Esophagus (tissue), 2 donors: ENCODE results near the gene CD2BP2. TPM values are rescaled to one million over a fixed set of nuclear protein-coding genes. Genes with fewer than 3 reads are reported as not detected.
"Not testable (repeated sequence)": the region's sequence is repeated elsewhere in the genome, so short reads cannot be mapped to it uniquely, and the experiment has no call there.

Experiments
- H3K27ac ChIP-seq, 2 donors: one replicate each; pipeline ENCODE4 v1.5.1; 2013; ENCODE audit warnings: low read depth in 2 of 2, mild to moderate bottlenecking in 2 of 2, inconsistent platforms in 1 of 2, low read length in 1 of 2, moderate library complexity in 1 of 2
- H3K27me3 ChIP-seq, 2 donors: one replicate each; pipeline ENCODE4 v1.6.1; 2013; ENCODE audit warnings: low read length in 2 of 2, control low read depth in 1 of 2, mild to moderate bottlenecking in 1 of 2; ENCODE audit not compliant: insufficient read depth in 2 of 2, control insufficient read depth in 1 of 2
- H3K36me3 ChIP-seq, 2 donors: one replicate each; pipeline ENCODE4 v1.6.1; 2013; ENCODE audit warnings: low read length in 1 of 2; ENCODE audit not compliant: control insufficient read depth in 2 of 2, insufficient read depth in 2 of 2
- H3K4me1 ChIP-seq, 2 donors: one replicate each; pipeline ENCODE4 v1.6.1; 2013; ENCODE audit warnings: low read length in 1 of 2; ENCODE audit not compliant: control insufficient read depth in 2 of 2, insufficient read depth in 2 of 2
- H3K4me3 ChIP-seq, 2 donors: one replicate each; pipeline ENCODE4 v1.5.1; 2013; ENCODE audit warnings: low read length in 2 of 2, mild to moderate bottlenecking in 2 of 2, low read depth in 1 of 2, moderate library complexity in 1 of 2
- H3K9me3 ChIP-seq, 2 donors: one replicate each; pipeline ENCODE4 v1.6.1; 2013; ENCODE audit warnings: mild to moderate bottlenecking in 2 of 2, low read depth in 1 of 2, low read length in 1 of 2, moderate library complexity in 1 of 2; ENCODE audit not compliant: control insufficient read depth in 2 of 2, insufficient read depth in 1 of 2
- WGBS, 2 donors: extraction: QIAGEN DNeasy Blood & Tissue Kit; methylation state at CpG; one replicate each; pipeline ENCODE4 v1.1.7; 2013; 5-methylcytosine and 5-hydroxymethylcytosine counted together
- polyA plus RNA-seq, 2 donors: library from polyadenylated mRNA; stranded (reverse); fragments of 200-250 nt; gene quantifications; one replicate each; pipeline ENCODE4 v1.2.3, GENCODE V29; 2013
- donor health status: healthy with polysubstance abuse.
- donor health status: Bipolar disorder and iron deficiency.

The CD2BP2 gene
- polyA plus RNA-seq, 2 donors, result 25.2 to 34.3 TPM

- H3K4me3 ChIP-seq, result no peak overlapping the region
- peaks cover 6 to 12% of the 10 kb centered on the region in 2 donors for H3K4me1 ChIP-seq
Measured at GRCh38 chr16:30348113-30348512, 7.0 kb downstream of the CD2BP2 start.

DNA sequence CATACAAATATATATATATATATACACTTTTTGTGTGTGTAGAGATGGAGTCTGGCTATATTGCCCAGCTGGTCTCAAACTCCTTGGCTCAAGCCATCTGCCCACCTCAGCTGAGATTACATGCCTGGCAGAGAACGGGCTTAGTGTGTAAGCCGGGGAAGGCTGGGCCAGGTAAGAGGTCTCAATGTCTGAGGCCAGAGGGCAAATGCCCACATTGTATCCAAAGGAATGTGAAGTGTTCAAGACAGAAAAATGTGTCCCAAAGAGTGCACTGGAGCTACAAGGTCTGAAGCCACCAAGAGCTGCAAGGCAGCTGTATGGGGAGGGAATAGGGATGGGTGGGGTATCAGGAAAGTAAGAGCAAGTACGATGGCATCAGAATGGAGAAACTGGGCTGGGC lies 8.8 kb downstream of the CD2BP2 start:
- Histone ChIP-seq H3K4me1 (no peaks in the 10 kb centered on the region), H3K36me3 (peaks cover 2 to 11% of the 10 kb centered on the region in 2 donors)
- WGBS, 2 donors, result 90 to 92% methylated on average over 3 of the region's 3 CpGs

More at GRCh38 chr16:30348113-30348512, 7.0 kb downstream of the CD2BP2 start:
- H3K36me3 ChIP-seq, result peaks cover 6 to 21% of the 10 kb centered on the region in 2 donors
- no peaks in the 10 kb centered on the region for H3K27me3 ChIP-seq
- H3K27ac ChIP-seq, result no peak overlapping the region
- H3K9me3 ChIP-seq, result no peaks in the 10 kb centered on the region
- 93 to 95% methylated on average over 8 of the region's 8 CpGs for WGBS, 2 donors

GRCh38 chr16:30343491-30343820 lies 11.7 kb downstream of the CD2BP2 start:
- whole genome bisulfite sequencing, 2 donors, result 94 to 96% methylated on average over 11 of the region's 11 CpGs
- not testable (repeated sequence) for H3K4me3 ChIP-seq, H3K9me3 ChIP-seq, H3K27ac ChIP-seq, H3K4me1 ChIP-seq, H3K27me3 ChIP-seq, H3K36me3 ChIP-seq

More for the DNA sequence above, 8.8 kb downstream of the CD2BP2 start:
- Histone ChIP-seq H3K27ac (no peak overlapping the region), H3K4me3 (no peak overlapping the region), H3K27me3 (no peaks in the 10 kb centered on the region), H3K9me3 (no peaks in the 10 kb centered on the region)

- WGBS, 2 donors, result 93% methylated on average over 29 to 32 of the region's 32 CpGs
Measured at GRCh38 chr16:30342751-30343490, 12.2 kb downstream of the CD2BP2 start.

DNA sequence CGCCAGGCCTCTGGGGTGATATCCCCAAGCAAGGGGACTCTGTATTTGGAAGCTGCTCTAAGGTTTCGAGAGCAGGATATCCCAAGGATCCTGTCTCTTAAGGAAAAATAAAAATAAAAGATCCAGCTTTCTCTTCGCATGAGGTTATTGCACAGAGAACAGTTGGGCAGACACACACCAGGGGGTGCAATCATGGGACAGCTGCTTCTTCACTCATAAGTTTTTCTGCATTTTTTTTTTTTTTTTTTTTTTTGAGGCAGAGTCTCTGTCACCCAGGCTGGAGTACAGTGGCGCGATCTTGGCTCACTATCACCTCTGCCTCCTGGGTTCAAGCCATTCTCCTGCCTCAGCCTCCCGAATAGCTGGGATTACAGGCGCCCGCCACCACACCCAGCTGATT lies 13.1 kb downstream of the CD2BP2 start:
- not testable (repeated sequence) for H3K27ac ChIP-seq, H3K4me1 ChIP-seq, H3K36me3 ChIP-seq, H3K4me3 ChIP-seq, H3K9me3 ChIP-seq, H3K27me3 ChIP-seq
- 88 to 95% methylated on average over 8 of the region's 8 CpGs for WGBS, 2 donors

More at GRCh38 chr16:30342751-30343490, 12.2 kb downstream of the CD2BP2 start:
- Histone ChIP-seq H3K27me3 (no peaks in the 10 kb centered on the region), H3K36me3 (no peaks in the 10 kb centered on the region), H3K4me1 (no peaks in the 10 kb centered on the region), H3K4me3 (no peak overlapping the region), H3K27ac (no peak overlapping the region), H3K9me3 (no peaks in the 10 kb centered on the region)

DNA sequence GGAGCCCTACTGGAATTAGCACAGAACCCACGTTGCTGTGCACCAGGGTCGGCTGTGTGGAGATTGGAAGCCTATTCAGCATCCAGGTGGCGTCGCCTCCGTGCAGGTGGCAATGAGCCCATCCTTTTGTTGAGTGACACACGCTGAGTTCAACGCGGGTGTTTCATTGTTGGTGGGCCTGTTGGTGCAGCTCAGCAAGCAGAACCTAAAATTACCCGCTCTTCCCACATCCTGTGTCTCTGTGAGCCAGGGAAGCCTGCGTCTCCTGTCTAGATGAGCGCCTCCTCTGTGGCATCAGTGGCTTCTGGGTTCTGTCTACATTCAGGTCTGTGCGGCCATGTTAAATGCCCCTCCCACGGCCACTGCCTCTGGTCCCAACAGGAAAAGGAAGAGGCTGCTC lies 14.5 kb downstream of the CD2BP2 start:
- H3K4me3 ChIP-seq, result no peak overlapping the region
- WGBS, 2 donors, result 61 to 74% methylated on average over 13 of the region's 13 CpGs

DNA sequence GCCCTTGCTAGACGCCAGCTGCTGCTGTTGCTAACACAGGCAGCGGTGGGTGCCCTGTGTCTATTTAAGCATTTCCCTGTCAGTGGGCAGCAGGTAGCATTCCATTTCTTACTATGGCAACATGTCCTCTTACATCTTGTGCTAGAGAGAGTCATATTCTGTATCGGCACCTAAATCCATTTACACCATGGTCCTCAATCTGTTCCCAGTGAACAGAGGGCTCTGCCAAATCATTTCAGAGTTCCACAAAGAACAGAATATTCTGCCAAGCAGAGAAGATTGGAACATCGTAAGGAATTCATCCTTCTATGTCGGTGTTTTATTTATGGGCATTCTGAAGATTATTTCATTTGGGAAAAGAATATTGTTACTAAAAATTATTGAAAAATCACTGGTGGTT lies 16.4 kb downstream of the CD2BP2 start:
- not testable (repeated sequence) for H3K27me3 ChIP-seq, H3K9me3 ChIP-seq, H3K27ac ChIP-seq, H3K36me3 ChIP-seq, H3K4me1 ChIP-seq, H3K4me3 ChIP-seq
- 83 to 95% methylated on average over 4 to 5 of the region's 5 CpGs for WGBS, 2 donors

More for the DNA sequence above, 14.5 kb downstream of the CD2BP2 start:
- Histone ChIP-seq H3K4me1 (peaks cover 4 to 5% of the 10 kb centered on the region in 2 donors), H3K9me3 (no peaks in the 10 kb centered on the region), H3K27me3 (no peaks in the 10 kb centered on the region), H3K27ac (peak overlapping the region in 1 of 2 donors; percentile 33), H3K36me3 (no peaks in the 10 kb centered on the region)

- not testable (repeated sequence) for H3K36me3 ChIP-seq, H3K4me3 ChIP-seq
- WGBS, 2 donors, result 94 to 96% methylated on average over 10 of the region's 10 CpGs
Measured at GRCh38 chr16:30337964-30338357, 17.1 kb downstream of the CD2BP2 start.

DNA sequence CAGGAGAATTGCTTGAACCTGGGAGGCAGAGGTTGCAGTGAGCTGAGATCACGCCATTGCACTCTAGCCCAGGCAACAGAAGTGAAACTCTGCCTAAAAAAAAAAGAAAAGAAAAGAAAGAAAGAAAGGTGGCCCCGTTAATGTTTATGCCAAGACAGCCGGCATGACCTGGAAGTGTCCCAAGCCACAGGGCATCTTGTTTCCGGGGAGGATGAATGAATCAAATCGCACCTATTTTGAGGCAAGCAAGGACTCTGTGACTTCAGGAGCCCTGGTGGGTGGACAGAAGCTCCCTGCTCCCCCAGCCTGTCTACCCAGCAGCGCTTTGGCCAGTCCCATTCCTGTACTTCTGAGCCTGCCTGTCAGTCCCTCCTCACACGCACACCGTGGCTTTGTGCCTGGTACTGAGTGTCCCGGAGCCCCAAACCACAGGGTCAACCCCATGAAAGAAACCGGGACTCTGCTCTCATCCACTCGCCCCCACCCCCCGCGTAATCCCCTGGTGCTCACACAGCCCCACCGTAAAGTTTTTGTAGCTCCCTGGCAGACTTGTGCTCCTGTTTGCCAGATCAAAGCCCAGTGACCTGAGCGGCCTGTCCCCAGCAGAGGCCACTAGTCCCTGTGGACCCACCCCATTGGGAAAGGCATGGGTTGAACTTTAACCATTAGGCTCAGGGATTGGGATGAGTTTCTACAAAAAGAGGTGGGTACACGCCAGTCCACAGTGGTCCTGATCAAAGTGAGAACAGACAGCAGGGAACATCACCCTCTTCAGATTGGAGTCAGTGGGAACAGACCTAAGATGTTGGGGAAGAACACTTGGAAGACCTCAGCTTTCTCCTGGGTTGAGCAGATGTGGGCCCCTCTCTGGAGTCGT lies 19.3 kb downstream of the CD2BP2 start:
- Histone ChIP-seq H3K4me3 (peak overlapping the region; percentile 58 to 86), H3K27ac (peak overlapping the region; percentile 82 to 100), H3K9me3 (no peaks in the 10 kb centered on the region), H3K27me3 (no peaks in the 10 kb centered on the region), H3K4me1 (peaks cover 5% of the 10 kb centered on the region in 2 donors), H3K36me3 (no peaks in the 10 kb centered on the region)
- 43 to 44% methylated on average over 17 of the region's 17 CpGs for WGBS, 2 donors

More at GRCh38 chr16:30337964-30338357, 17.1 kb downstream of the CD2BP2 start:
- not testable (repeated sequence) for H3K27ac ChIP-seq, H3K4me1 ChIP-seq, H3K27me3 ChIP-seq, H3K9me3 ChIP-seq
